EH (cell line): ENCODE data around the gene BIRC3.

Experiments used
- DNase-seq: peaks from one replicate; pipeline ENCODE4 v3.0.0-alpha.2; 2015; ENCODE audit warnings: low read depth

The BIRC3 gene

DNA sequence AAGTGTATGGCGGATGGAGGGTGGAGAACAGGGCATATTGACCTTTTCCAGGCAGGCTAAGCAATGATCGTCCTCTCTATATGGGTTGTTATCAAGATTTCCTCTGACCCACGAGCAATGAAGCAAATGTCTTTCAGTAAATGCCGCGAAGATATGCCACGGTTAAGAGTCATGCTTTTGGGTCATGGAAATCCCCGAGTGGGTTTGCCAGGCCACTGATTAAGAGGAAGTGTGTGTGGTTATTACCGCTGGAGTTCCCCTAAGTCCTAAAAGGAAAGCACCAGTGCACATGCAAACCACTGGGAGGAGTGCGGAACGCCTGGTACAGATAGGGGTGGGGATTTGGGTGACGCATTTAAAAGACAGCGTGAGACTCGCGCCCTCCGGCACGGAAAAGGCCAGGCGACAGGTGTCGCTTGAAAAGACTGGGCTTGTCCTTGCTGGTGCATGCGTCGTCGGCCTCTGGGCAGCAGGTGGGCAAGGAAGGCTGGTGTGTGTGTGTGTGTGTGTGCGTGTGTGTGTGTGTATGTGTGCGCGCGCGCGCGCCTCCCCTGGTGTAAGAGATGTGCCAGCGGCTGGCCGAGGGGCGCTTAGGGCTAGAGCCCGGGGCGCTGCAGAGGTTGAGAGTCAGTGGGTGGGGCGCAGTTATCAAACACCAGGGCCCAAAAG, at the start of gene BIRC3:
TSS of gene BIRC3 (plus strand) at position 386 of the 669 bp plus-strand sequence. CDS start 7,026 bp downstream, outside the sequence.
- DNase-seq = peak; percentile 89

DNA sequence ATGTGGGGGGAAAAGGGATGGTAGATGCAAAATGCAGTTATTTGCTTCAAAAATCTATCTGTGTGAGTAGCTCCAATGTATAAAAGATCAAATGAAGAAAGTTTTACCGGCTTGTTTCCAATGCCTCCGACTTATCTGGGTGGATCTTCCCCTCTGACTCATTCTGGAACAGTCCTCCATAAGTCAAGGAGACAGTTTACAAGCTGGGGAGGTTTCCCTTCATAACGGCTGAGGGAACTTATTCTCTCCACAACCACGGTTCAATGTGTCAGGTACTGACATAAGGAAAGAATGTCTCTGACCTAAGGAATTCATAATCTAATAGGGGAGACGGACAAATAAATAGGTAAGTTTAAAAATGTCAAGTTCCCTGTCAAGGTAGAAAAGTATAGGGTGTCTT, 49.7 kb upstream of the BIRC3 start:
- DNase-seq = peak; percentile 84

DNA sequence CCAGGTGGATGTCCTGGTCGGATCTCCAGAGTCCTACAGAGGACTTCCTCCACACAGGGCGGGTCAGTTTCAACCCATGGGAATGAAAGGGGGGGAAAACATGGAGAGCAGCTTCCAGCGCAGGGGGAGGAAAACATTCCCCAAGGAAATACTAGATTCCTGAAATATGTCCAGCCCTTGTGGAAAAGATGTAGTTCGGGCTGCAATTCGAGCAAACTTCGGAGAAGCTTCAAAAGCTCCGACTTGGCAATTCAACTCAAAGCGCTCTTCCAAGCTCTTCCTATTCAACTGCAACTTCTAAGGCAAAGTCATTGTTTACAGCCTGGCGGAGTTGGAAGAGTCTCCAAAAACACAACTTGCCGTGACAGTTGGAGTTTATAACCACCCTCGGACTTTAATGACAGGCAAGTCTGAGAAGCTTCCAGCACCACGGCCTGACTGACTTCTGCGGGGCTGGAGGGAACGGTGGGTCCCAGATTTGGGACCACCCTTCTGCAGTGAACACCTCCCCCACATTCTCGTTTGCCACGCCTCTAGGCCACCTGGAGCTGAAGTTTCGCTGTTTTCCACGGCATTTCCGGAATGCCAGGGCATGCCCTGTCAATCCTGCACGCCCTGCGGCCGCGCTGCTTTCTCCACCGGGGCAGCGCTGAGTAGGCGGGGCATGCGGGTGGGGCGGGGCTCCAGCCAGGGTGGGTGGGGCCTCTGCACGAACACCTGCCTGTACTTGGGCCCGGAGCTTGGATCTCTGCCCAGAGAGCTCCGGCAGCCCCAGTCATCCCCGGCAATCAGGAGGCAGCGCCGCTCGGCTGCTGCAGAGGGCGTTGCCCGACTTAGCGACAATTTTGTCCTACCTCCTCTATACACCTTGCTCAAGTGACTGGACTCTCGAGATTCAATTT, 49.0 kb upstream of the BIRC3 start:
- peak; percentile 44 for DNase-seq

DNA sequence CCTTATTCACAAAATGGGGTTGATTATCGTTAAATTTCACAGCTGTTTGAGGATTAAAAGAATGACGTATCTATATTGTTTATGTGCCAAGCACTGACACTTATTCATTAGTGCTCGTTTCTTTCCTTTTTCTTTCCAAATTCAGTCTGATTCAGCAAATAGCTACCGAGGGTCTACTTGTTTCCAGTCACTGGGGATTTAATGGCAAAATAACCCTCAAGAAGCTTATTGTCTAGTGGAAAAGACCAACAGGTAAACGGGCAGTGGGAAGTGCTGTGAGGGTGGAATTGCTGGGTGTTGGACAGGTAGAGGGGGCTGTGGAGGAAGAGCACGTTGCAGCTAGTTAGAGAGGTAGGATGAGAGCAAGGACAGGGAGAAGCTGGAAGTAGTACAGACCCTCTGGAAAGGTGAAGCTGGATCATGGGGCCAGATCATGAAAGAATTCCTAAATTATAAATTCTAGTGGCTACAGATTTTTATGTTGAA, 48.3 kb upstream of the BIRC3 start:
- DNase-seq = no peak

DNA sequence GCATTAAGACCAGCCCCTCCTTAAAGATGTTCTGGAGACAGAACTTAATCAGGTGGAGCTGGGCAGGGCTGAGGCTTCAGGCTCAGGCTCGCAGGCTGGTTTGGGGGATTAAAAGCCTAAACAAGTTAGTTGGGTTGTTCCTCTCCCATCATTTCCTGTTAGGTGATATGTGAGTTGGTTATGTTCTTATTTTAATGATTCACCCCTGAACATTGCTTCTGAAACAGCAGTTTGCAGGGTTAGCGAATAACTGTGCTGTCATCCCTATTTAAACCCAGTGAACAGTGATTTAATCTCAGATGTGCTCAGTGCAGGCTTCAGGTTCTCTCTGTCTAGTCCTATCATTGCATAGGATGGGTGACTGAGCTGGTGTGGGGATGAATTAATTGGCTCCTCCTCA, 47.4 kb upstream of the BIRC3 start:
- peak; percentile 75 for DNase-seq

DNA sequence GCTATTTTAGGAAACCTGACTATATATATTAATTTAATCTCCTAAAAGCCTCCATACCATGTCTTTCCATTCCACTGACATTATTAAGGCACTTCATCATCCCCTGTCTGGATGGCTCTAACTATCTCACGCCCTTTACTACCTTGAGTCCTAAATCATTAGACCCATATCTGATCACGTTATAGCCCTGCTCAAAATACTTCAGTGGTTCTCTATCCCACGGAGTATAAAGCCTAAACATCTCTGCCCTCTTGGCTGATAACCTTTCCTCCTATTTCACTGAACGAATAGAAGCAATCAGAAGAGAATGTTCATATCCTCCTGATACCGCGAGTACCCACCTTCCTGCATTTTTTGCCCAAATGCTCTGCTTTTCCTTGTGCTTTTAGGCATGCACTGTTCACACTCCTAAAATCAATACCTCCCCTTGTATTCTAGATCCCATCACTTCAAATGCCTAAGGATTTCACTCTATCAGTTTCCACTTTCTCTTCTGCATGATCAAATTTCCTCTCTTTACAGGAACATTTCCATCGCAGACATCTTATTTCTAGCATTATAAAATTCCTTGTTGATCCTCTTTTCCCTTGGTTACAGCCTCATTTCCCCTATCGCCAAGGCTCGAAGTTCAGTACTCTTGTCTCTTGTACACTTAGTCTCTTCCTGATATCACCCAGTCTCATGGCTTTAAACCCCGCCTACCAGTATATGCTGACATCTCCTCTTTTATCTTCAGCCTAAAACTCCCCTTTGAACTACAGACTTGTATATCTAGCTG, 45.0 kb upstream of the BIRC3 start:
- no peak for DNase-seq

DNA sequence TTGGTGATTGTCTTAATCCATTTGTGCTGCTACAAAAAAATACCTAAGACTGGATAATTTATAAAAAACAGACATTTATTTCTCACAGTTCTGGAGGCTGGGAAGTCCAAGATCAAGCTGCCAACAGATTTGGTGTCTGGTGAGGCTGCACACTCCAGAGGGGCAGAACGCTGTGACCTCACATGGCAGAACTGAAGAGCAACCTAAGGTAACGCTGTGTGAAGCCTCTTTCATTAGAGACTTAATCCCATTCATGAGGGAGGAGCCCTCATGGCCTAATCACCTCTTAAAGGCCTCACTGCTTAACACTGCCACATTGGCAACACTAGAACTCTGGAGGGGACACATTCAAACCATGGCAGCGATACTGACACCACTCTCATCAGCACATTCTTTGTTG, 42.7 kb upstream of the BIRC3 start:
- no peak for DNase-seq

DNA sequence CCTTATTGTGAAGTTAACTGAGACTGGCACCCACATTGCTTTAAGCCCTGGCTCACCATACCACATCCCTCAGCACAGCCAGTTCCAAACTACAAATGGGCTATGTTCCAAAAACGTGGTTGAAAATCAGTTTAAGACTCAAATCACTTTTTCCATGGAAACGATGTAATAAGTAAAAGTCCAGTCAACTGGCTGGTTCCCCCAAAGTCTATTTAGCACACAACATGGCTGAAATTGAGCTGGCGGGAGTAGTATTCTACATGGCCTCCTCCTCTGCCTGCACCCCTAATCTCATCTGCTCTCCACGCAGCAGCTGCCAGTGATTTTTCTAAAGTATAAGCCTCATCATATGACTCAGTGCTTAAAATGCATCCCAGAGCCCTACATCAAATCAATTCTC, 40.9 kb upstream of the BIRC3 start:
- DNase-seq = peak; percentile 53

DNA sequence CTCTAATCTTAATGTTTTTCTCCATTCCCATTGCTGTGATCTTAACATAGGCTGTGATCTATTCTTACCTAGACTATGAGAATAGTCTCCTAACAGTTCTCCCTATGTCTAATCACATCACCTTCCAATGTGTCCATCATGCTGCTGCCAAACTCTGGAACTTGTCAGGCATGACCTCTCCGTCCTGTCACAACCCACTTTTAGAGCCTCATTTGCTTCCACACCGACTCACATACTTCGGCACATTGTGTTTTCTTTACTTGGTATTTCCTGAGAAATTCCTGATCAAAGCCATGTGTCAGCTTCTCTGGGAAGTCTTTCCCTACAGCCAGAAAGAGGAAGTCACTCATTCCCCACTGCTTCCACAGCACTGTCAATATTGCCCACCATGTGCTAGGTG, 40.5 kb upstream of the BIRC3 start:
- DNase-seq = peak; percentile 78

DNA sequence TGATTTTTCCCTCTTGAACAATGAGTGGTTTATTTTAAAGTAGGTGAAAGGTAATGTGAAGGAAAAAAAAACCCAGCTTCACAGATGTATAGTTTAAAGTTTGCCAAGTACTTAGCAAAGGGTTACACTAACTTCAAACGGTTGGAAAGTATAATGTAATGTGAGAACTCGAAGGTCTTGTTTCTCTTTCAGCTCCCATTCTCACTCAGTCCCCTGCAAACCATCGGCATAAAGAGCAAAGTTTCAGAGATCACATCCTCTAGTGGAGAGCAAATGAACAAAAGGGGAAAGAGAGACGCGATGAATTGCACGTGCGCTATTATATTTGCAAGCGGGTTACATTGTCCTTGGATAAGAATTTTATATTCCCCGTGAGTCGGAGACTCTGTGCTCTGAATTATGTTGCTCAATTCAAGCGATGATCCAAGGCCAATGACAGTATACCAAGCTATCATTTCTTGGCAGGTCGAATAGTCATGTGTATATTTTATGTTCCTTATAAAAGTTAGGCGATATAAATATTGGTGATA, 37.6 kb upstream of the BIRC3 start:
- DNase-seq = peak; percentile 66

DNA sequence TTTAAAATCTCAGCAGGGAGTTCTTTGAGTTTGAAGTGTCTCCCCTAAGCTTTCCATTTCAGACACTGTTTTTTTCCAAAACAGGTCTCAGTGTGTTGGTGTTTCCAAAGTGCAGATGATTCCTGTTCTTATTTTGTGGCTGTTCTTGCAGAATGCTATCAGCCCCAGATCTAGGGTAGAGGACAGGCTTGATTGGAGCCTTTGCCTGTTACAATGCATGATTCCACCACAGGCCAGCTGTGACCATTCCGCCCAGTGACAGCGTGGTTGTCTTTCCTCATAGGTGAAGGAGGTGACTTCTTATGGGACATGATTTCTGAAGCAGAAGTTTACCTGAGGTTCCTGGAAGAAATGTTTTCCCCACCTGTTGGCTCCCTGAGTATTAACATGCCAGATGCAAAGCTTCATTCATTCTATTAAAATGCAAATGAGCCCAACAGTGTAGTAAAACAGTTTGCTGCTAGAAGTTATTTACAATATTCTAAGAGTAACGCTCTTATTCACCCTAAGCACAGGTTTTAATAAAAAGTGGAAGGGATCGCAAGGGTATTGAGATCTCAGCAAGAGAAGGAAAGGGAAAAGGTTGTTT, 36.9 kb upstream of the BIRC3 start:
- DNase-seq = no peak

DNA sequence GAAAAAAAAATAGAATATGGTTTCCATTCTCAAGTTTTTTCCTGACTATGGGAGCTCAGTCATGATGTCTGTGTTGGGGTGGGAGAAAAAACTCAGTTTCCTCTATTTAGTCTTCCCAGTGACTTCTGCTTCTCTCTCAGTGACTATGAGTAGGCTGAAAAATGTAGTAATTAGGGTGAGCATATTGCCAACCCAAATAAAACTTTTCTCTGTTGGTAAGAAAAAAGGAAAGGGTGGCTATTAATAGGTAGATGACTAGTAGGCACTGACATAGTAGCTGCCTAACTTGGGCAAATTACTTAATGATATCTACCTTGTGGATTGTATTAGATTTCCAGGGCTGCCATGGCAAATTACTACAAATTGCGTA, 34.2 kb upstream of the BIRC3 start:
- DNase-seq = peak; percentile 82

DNA sequence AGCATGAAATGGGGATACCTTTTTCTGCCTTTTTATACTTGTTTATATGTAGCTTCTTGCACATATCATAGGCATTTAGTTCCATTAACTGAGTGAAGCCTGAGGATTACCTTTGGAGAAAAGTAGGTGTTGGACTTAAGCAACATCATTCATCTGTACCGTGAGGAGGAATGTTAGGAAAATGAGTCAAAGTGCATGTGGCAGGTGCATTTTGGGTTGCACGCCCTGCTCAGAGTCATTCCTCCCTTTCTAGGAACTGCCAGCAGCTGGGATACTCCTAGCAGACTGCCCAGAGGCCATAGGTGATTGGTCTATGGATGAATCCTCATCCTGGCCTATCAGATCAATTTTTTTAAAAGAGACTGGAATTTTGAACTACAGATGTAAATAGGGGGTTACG, 33.3 kb upstream of the BIRC3 start:
- no peak for DNase-seq

DNA sequence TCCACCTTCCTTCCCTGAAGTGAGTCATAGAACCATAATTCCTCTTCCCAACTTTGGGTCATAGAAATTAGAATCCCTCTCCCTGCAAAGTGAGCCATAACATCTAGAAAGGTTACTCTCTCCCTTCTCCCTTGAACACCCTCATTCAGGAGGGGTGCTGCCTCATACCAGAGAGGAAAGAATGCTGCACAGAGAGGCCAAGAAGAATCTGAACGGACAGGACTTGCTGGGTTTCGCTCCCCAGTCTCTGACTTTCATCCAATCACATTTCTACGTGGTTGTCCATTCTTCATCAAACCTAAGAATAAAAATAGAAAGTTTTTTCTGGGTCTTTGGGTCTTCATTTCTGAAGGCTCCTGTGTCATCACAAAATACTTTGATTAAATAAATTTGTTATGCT, 31.0 kb upstream of the BIRC3 start:
- no peak for DNase-seq

DNA sequence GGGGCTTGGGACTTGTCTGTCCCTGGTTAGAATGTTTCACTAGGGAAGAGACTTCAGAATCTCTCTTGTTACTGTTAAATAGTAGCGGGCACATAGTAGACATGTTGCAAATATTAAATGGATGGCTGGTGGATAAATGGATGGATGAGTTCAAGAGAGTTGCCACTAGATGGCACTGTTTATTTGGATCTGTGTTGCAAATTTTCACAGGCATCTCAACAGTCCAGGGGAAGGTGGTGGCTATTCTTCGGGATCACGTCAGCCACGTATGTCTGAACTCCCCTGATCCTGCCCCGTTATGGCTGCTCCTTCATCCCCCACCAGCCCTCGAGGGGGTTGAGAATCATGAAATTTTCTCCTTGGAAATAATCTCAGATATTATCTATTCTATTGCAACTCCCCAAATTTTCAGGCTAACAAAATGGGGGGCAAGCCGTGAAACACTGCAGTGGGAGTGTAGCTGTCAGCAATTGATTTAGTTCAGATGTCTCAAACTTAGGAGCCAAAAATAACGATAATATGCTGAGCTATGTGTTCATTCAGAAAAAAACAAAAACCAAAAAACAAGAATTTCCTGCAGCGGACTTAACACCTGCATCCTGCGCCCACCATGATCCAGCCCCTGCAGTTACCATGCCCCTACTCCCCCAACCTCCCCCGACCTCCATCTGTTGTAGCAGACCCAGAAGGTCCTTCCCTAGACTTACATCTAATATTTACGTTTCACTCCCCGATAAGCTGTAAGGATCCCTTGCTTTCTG, 29.1 kb upstream of the BIRC3 start:
- peak; percentile 81 for DNase-seq

DNA sequence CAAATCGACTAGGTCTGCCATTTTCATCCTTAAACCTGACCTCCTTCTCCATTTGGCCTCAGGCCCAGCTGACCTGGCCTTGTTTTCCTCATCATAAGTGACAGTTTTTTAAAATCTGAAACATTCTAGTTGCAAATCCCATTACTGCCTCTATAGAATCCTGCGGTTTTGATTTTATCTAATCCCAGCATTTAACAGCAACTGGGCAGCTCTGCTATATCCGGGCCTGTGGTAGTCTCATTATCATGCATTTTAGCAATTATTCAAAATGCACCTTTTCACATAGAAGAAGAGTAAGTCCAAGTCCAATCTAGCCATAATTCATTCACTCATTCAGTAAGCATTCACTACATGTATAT, 28.6 kb upstream of the BIRC3 start:
- DNase-seq = no peak

DNA sequence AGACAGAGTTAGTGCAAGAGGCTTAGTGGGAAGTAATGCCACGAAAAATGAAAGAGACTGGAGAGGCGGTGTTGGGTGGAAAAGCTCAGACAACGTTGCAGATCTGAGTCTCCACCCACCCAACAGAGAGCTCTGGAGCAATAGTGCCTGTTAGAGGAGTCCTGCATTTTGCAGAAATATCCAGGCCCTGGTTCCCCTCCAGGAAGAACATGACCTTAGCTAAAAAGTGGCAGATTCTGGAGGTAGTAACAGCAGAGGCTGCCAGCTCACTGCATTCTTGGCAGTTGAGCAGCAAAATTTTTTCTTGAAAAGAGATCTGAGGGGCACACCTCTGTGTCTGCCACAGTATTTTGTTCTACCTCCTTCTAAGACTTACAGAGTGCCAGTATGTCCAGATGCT, 27.7 kb upstream of the BIRC3 start:
- DNase-seq = no peak

DNA sequence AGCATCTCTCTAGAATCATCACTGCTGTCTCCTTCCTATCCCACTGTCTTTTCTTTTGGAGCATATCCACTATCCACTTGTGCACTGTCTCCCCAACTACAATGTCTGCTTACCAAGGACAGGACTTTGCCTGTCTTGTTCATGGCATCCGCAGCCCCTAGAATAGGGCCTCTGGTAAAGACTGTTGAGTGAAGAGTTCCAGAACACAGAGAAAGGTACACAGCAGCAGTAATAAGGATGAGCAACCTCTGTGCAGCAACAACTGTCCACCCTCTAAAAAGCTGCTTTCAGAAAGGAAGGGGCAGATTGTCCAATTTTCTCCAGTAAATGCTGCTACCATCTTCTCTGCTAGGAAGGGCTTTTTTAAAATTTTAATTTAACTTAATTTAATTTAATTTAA, 25.5 kb upstream of the BIRC3 start:
- no peak for DNase-seq

DNA sequence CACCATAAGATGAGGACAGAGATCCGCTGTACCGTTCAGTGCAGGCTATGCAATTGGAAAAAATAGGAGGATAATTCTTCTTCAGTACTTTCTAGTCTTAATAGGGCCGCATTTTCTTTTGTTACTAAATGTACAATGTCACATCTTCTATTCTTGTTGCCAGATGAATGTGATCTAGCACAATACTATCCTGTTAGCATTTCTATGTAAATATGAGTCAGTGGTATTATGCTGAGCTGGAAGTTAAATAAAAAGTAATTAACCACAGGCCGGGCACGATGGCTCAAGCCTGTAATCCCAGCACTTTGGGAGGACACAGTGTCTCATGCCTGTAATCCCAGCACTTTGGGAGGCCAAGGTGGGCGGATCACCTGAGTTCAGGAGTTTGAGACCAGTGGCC, 24.4 kb upstream of the BIRC3 start:
- DNase-seq = no peak

DNA sequence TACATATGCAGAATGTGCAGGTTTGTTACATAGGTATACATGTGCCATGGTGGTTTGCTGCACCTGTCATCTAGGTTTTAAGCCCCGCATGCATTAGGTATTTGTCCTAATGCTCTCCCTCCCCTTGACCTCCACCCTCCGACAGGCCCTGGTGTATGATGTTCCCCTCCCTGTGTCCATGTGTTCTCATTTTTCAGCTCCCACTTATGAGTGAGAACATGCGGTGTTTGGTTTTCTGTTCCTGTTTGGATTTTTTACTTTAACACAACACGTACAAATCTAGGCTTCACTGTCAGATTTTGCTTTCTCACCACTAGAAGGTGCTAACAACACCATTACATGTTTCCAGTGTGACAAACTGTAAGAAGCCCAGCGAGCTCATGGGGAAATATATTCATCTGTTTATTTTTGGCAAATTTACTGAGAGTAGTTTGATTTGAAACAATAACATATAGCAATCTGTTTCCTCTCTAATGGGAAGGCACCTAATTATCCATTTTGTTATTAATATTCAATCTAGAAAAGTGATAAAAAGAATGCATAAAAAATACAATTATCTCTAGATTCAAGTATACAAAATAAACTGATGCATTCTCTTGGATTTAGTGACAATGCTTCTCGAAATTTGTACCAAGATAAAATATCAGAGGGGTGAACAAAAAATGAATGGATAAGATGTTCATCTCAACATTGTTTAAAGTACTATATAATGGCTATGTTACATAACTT, 23.2 kb upstream of the BIRC3 start:
- DNase-seq = peak; percentile 65

DNA sequence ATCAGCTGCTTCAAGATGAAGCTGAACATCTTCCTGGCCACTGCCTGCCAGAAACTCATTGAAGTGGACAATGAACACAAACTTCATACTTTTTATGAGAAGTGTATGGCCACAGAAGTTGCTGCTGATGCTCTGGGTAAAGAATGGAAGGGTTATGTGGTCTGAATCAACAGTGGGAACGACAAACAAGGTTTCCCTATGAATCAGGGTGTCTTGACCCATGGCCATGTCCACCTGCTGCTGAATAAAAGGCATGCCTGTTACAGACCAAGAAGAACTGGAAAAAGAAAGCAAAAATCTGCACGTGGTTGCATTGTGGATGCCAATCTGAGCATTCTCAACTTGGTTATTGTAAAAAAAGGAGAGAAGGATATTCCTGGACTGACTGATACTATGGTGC, 22.2 kb upstream of the BIRC3 start:
- DNase-seq = no peak
